HFFc6 (cell line): ENCODE data around the gene DFFB. TPM values are rescaled to one million over a fixed set of nuclear protein-coding genes. Genes with fewer than 3 reads are reported as not detected.

Source experiments
- DNase-seq: peaks from one replicate; pipeline ENCODE4 v3.0.0-alpha.2; 2018
- H3K27ac Mint-ChIP-seq: 2 replicates; pipeline ENCODE4 v1.8.0; 2020; ENCODE audit warnings: mild to moderate bottlenecking, mixed read lengths
- H3K27me3 Mint-ChIP-seq: 2 replicates; pipeline ENCODE4 v1.8.0; 2021; ENCODE audit warnings: mild to moderate bottlenecking, moderate library complexity, mixed read lengths; ENCODE audit not compliant: insufficient read depth
- H3K36me3 Mint-ChIP-seq: 2 replicates; pipeline ENCODE4 v1.8.0; 2021; ENCODE audit warnings: low read depth, mixed read lengths
- H3K4me1 Mint-ChIP-seq: 2 replicates; pipeline ENCODE4 v1.8.0; 2020; ENCODE audit warnings: low read depth, mixed read lengths
- H3K4me3 Mint-ChIP-seq: 2 replicates; pipeline ENCODE4 v1.8.0; 2020; ENCODE audit warnings: mild to moderate bottlenecking, moderate library complexity, mixed read lengths
- H3K9me3 Mint-ChIP-seq: 2 replicates; pipeline ENCODE4 v1.8.0; 2020; ENCODE audit warnings: mild to moderate bottlenecking, mixed read lengths
- CTCF ChIP-seq: fragments of 200-600 bp; sonication (generic); IDR thresholded peaks from 2 replicates; pipeline ENCODE4 v1.5.0; 2021; ENCODE audit warnings: antibody characterized with exemption, mild to moderate bottlenecking
- total RNA-seq, 6 experiments: library from RNA; stranded (reverse); fragmentation: NEBNext Ultra II Directional; extraction: Animal tissue kit (Norgen Biotek cat#: 25700); gene quantifications; 2 replicates in 1 of 6; 3 replicates in 5 of 6; pipeline ENCODE4 v1.2.3, GENCODE V29; 2021

Gene DFFB
- total RNA-seq, 6 experiments from 2014 or later, result 4.5 to 5.8 (median 5.2) TPM

- Mint-ChIP-seq H3K4me3 (no peak overlapping the region), H3K36me3 (no peaks in the 10 kb centered on the region), H3K9me3 (no peaks in the 10 kb centered on the region), H3K27ac (no peak overlapping the region), H3K4me1 (peaks cover 5% of the 10 kb centered on the region; the same call in 1 of the 2 replicates), H3K27me3 (peaks cover 10% of the 10 kb centered on the region)
- no peak for DNase-seq
- no peak for TF ChIP-seq CTCF
These were observed 61.8 kb downstream of the DFFB start for GRCh38 chr1:3918966-3919611.

- Mint-ChIP-seq H3K9me3 (no peaks in the 10 kb centered on the region), H3K4me3 (no peak overlapping the region), H3K27ac (no peak overlapping the region), H3K4me1 (peaks cover 5% of the 10 kb centered on the region; the same call in 1 of the 2 replicates), H3K27me3 (peaks cover 10% of the 10 kb centered on the region), H3K36me3 (no peaks in the 10 kb centered on the region)
- DNase-seq, result no peak
- TF ChIP-seq CTCF, result no peak
These were observed 62.4 kb downstream of the DFFB start for GRCh38 chr1:3919706-3920105.

GRCh38 chr1:3921765-3922164 is 64.5 kb downstream of the DFFB start:
- Mint-ChIP-seq H3K27me3 (peaks cover 6% of the 10 kb centered on the region), H3K27ac (no peak overlapping the region), H3K36me3 (no peaks in the 10 kb centered on the region), H3K4me3 (peak overlapping the region; percentile 80; the same call in 1 of the 2 replicates), H3K9me3 (no peaks in the 10 kb centered on the region), H3K4me1 (peaks cover 5% of the 10 kb centered on the region; the same call in 1 of the 2 replicates)
- no peak for TF ChIP-seq CTCF
- no peak for DNase-seq

GRCh38 chr1:3922201-3922725 is 65.0 kb downstream of the DFFB start:
- peaks cover 2% of the 10 kb centered on the region for H3K27me3 Mint-ChIP-seq
- DNase-seq, result no peak
- no peak for TF ChIP-seq CTCF
- peaks cover 5% of the 10 kb centered on the region; the same call in 1 of the 2 replicates for H3K4me1 Mint-ChIP-seq
- no peak overlapping the region for H3K27ac Mint-ChIP-seq
- H3K9me3 Mint-ChIP-seq, result no peaks in the 10 kb centered on the region
- peak overlapping the region; percentile 80; the same call in 1 of the 2 replicates for H3K4me3 Mint-ChIP-seq
- H3K36me3 Mint-ChIP-seq, result no peaks in the 10 kb centered on the region

GRCh38 chr1:3922851-3923250 is 65.6 kb downstream of the DFFB start:
- H3K4me1 Mint-ChIP-seq, result peaks cover 5% of the 10 kb centered on the region; the same call in 1 of the 2 replicates
- H3K36me3 Mint-ChIP-seq, result no peaks in the 10 kb centered on the region
- no peak overlapping the region; the same call in 1 of the 2 replicates for H3K4me3 Mint-ChIP-seq
- peaks cover 2% of the 10 kb centered on the region for H3K27me3 Mint-ChIP-seq
- H3K9me3 Mint-ChIP-seq, result no peaks in the 10 kb centered on the region
- H3K27ac Mint-ChIP-seq, result no peak overlapping the region
- DNase-seq, result no peak
- no peak for TF ChIP-seq CTCF
